HCT116 (cell line): ENCODE data around the gene LAMTOR5. TPM values are rescaled to one million over a fixed set of nuclear protein-coding genes. Genes with fewer than 3 reads are reported as not detected.

ENCODE experiments used
- ATAC-seq: fragments of 200-7000 bp; cut with Tn5 transposase; 2 replicates; pipeline ENCODE4 v1.9.1; 2020; ENCODE audit warnings: mild to moderate bottlenecking, moderate library complexity
- BruUV-seq: library from RNA; stranded (reverse); fragments of 400-500 nt; replicated peaks from 2 replicates; lab custom pipeline; 2021; lab: Mats Ljungman, UMichigan
- CTCF ChIA-PET: fragments of 300-600 bp; sonication (Branson Sonifier 250); formaldehyde crosslinking; loops from one replicate; lab custom pipeline; 2021; ENCODE audit warnings: antibody characterized with exemption; lab: Charles Lee
- POLR2A ChIA-PET: fragments of 300-600, 350-600 bp; sonication (Branson Sonifier 250); formaldehyde crosslinking; loops from one replicate; lab custom pipeline; 2021; ENCODE audit warnings: antibody characterized with exemption; lab: Charles Lee
- RAD21 ChIA-PET, 2 experiments: fragments of 300-600 bp; sonication (Branson Sonifier 250); formaldehyde crosslinking; loops; one replicate each; lab custom pipeline; 2023; ENCODE audit warnings: low total read pairs in 2 of 2; ENCODE audit not compliant: uncharacterized antibody in 2 of 2, unreplicated experiment in 2 of 2, low non-redundant PET in 1 of 2; lab: Charles Lee
- DNase-seq: peaks from one replicate; pipeline ENCODE4 v3.0.0-alpha.2; 2010; ENCODE audit warnings: low read depth, low spot score
- H2AFZ ChIP-seq: fragments of 200-600 bp; shearing (Covaris generic), sonication (generic); 2 replicates; pipeline ENCODE4 v1.6.1; 2017; ENCODE audit warnings: low read depth, mixed run types, mixed read lengths, antibody characterized with exemption, low read length; ENCODE audit not compliant: poor library complexity, severe bottlenecking
- H3K27ac ChIP-seq: 2 replicates; pipeline ENCODE4 v1.5.1; 2012; ENCODE audit warnings: low read depth, low read length
- H3K27me3 ChIP-seq: fragments of 200-600 bp; sonication (generic); 2 replicates; pipeline ENCODE4 v1.6.1; 2016; ENCODE audit warnings: mixed run types, low read length, mixed read lengths; ENCODE audit not compliant: insufficient read depth
- H3K36me3 ChIP-seq, 2 experiments: fragments of 200-500 bp in 1 of 2; fragments of 200-600 bp in 1 of 2; sonication (Bioruptor generic) in 1 of 2; sonication (generic) in 1 of 2; 2 replicates each; pipeline versions ENCODE4 v1.5.1 to v1.6.1; 2014 to 2016; ENCODE audit warnings: low read length in 2 of 2, inconsistent platforms in 1 of 2, mixed read lengths in 1 of 2, mixed run types in 1 of 2; ENCODE audit not compliant: insufficient read depth in 2 of 2, control insufficient read depth in 1 of 2
- H3K4me1 ChIP-seq, 2 experiments: fragments of 200-600 bp in 1 of 2; sonication (generic) in 1 of 2; 2 replicates each; pipeline versions ENCODE4 v1.5.1 to v1.6.1; 2012 to 2017; ENCODE audit warnings: low read length in 2 of 2, inconsistent platforms in 1 of 2, mild to moderate bottlenecking in 1 of 2, mixed read lengths in 1 of 2, mixed run types in 1 of 2, moderate library complexity in 1 of 2; ENCODE audit not compliant: insufficient read depth in 2 of 2, control insufficient read depth in 1 of 2
- H3K4me2 ChIP-seq: fragments of 200-600 bp; sonication (generic); 2 replicates; pipeline ENCODE4 v1.6.1; 2017; ENCODE audit warnings: mixed run types, low read length, mixed read lengths
- H3K4me3 ChIP-seq, 2 experiments: fragments of 200-600 bp in 1 of 2; sonication (generic) in 1 of 2; replicated peaks in 1 of 2; 2 replicates each; pipeline ENCODE4 v1.5.1; 2011 to 2016; ENCODE audit warnings: low read length in 2 of 2, control low read depth in 1 of 2, low read depth in 1 of 2, mild to moderate bottlenecking in 1 of 2, mixed read lengths in 1 of 2, mixed run types in 1 of 2
- H3K79me2 ChIP-seq: fragments of 200-600 bp; sonication (generic); 2 replicates; pipeline ENCODE4 v1.6.1; 2017; ENCODE audit warnings: mild to moderate bottlenecking, mixed run types, low read length, moderate library complexity, mixed read lengths; ENCODE audit not compliant: insufficient read depth
- H3K9ac ChIP-seq: fragments of 200-600 bp; sonication (generic); 2 replicates; pipeline ENCODE4 v1.6.1; 2016; ENCODE audit warnings: low read length, mixed read lengths
- H3K9me2 ChIP-seq: fragments of 200-600 bp; sonication (generic), shearing (Covaris generic); 2 replicates; pipeline ENCODE4 v1.6.1; 2017; ENCODE audit warnings: mixed run types, mild to moderate bottlenecking, moderate library complexity; ENCODE audit not compliant: insufficient read depth
- H3K9me3 ChIP-seq, 2 experiments: fragments of 200-500 bp in 1 of 2; fragments of 200-600 bp in 1 of 2; sonication (Bioruptor generic) in 1 of 2; sonication (generic) in 1 of 2; 2 replicates each; pipeline ENCODE4 v1.6.1; 2014 to 2017; ENCODE audit warnings: low read length in 2 of 2, mixed read lengths in 2 of 2, inconsistent platforms in 1 of 2, low read depth in 1 of 2, mild to moderate bottlenecking in 1 of 2, mixed run types in 1 of 2, moderate library complexity in 1 of 2; ENCODE audit not compliant: control insufficient read depth in 1 of 2, insufficient read depth in 1 of 2
- H4K20me1 ChIP-seq: fragments of 200-600 bp; sonication (generic), shearing (Covaris generic); 2 replicates; pipeline ENCODE4 v1.6.1; 2017; ENCODE audit warnings: mixed run types, mild to moderate bottlenecking, moderate library complexity; ENCODE audit not compliant: insufficient read depth
- CTCF ChIP-seq, 3 experiments: fragments of 200-600 bp in 1 of 3; sonication (generic) in 1 of 3; IDR thresholded peaks in 2 of 3; conservative IDR thresholded peaks in 1 of 3; 2 replicates each; pipeline ENCODE4 v1.5.1; 2012 to 2017; ENCODE audit warnings: low read depth in 2 of 3, low read length in 2 of 3, antibody characterized with exemption in 1 of 3, borderline replicate concordance in 1 of 3, control low read depth in 1 of 3, mild to moderate bottlenecking in 1 of 3, mixed read lengths in 1 of 3, mixed run types in 1 of 3, moderate library complexity in 1 of 3; ENCODE audit not compliant: insufficient read depth in 1 of 3
- ELF1 ChIP-seq: IDR thresholded peaks from 2 replicates; pipeline ENCODE4 v1.6.1; 2012; ENCODE audit warnings: low read depth, borderline replicate concordance
- EZH2 ChIP-seq: fragments of 200-600 bp; sonication (generic); IDR thresholded peaks from 2 replicates; pipeline ENCODE4 v1.6.1; 2017; ENCODE audit warnings: antibody characterized with exemption, mixed run types
- EZH2phosphoT487 ChIP-seq: fragments of 200-600 bp; IDR thresholded peaks from 2 replicates; pipeline ENCODE4 v1.6.1; 2018; ENCODE audit warnings: antibody characterized with exemption, borderline replicate concordance
- FOSL1 ChIP-seq: IDR thresholded peaks from 2 replicates; pipeline ENCODE4 v1.6.1; 2012; ENCODE audit warnings: low read depth
- MAX ChIP-seq: IDR thresholded peaks from 2 replicates; pipeline ENCODE4 v1.6.1; 2012
- SRF ChIP-seq: IDR thresholded peaks from 2 replicates; pipeline ENCODE4 v1.6.1; 2012; ENCODE audit warnings: low read depth
- TCF7L2 ChIP-seq: IDR thresholded peaks from 2 replicates; pipeline ENCODE4 v1.7.0; 2011; ENCODE audit warnings: borderline replicate concordance, inconsistent platforms; ENCODE audit not compliant: insufficient read depth, insufficient read length; ENCODE audit errors: extremely low read depth
- YY1 ChIP-seq: IDR thresholded peaks from 2 replicates; pipeline ENCODE4 v1.6.1; 2011; ENCODE audit warnings: low read length, low read depth, moderate library complexity, mild to moderate bottlenecking; ENCODE audit not compliant: insufficient replicate concordance; ENCODE audit errors: extremely low read depth
- ZFX ChIP-seq: fragments of 450-650 bp; IDR thresholded peaks from 2 replicates; pipeline ENCODE4 v1.6.1; 2017
- intact Hi-C: fragments of 100-400 bp; cut with micrococcal nuclease; formaldehyde crosslinking; loops from 2 replicates; pipeline ENCODE4 v1.10.0; 2022
- total RNA-seq: library from RNA; stranded (reverse); gene quantifications from one replicate; pipeline ENCODE4 v1.2.1, GENCODE V29; 2021; ENCODE audit not compliant: unreplicated experiment
- TF ChIP-seq, protein P1 (sequence below): IDR thresholded peaks from 2 replicates; pipeline ENCODE4 v1.6.1; 2011; ENCODE audit warnings: mild to moderate bottlenecking, low read length, moderate library complexity; ENCODE audit not compliant: insufficient replicate concordance; ENCODE audit errors: extremely low read depth

The LAMTOR5 gene
- total RNA-seq, 1 experiment from 2014 or later, result 137 TPM

DNA sequence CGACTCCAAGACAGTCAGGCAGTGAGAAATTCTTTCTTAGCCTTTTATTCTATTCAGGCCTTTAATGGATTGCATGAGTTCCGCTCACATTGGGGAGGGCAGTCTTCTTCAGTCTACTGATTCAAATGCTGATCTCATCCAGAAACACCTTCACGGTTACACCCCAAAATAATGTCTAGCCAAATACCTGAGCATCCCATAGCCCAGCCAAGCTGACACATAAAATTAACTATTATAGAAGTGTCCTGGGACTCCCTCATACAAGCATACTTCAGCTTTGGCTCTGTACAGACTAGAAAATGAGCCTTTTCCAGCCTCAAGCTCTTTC, 13.0 kb downstream of the LAMTOR5 start:
- RAD21 ChIA-PET, result no interaction called here
- intact Hi-C loops, result no loop called here
- POLR2A ChIA-PET, result no interaction called here
- 0 out of 4 replicates have a peak, but pooled peaks cover 0 to 3% of the 10 kb centered on the region in 2 experiments for H3K36me3 ChIP-seq
- no peak overlapping the region for H3K4me2 ChIP-seq
- TF ChIP-seq YY1, result no peak
- no peak for TF ChIP-seq TCF7L2
- no peak for TF ChIP-seq ELF1
- no peak for TF ChIP-seq EZH2
- TF ChIP-seq, protein P1, sequence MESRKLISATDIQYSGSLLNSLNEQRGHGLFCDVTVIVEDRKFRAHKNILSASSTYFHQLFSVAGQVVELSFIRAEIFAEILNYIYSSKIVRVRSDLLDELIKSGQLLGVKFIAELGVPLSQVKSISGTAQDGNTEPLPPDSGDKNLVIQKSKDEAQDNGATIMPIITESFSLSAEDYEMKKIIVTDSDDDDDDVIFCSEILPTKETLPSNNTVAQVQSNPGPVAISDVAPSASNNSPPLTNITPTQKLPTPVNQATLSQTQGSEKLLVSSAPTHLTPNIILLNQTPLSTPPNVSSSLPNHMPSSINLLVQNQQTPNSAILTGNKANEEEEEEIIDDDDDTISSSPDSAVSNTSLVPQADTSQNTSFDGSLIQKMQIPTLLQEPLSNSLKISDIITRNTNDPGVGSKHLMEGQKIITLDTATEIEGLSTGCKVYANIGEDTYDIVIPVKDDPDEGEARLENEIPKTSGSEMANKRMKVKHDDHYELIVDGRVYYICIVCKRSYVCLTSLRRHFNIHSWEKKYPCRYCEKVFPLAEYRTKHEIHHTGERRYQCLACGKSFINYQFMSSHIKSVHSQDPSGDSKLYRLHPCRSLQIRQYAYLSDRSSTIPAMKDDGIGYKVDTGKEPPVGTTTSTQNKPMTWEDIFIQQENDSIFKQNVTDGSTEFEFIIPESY, result no peak
- TF ChIP-seq EZH2phosphoT487, result no peak
- TF ChIP-seq ZFX, result no peak
- TF ChIP-seq FOSL1, result no peak
- no peak for TF ChIP-seq CTCF (IDR thresholded peaks at IDR 0.05 in 2 of 3, conservative IDR thresholded peaks at IDR 0.05 in 1 of 3; ENCODE audit: borderline replicate concordance in 1 of 3, insufficient read depth in 1 of 3, low read depth in 2 of 3, low read length in 2 of 3)
- TF ChIP-seq SRF, result no peak
- no peak for TF ChIP-seq MAX
- CTCF ChIA-PET, result no interaction called here
- H3K27me3 ChIP-seq, result no peaks in the 10 kb centered on the region
- ATAC-seq (no peak), DNase-seq (no peak)
- H3K27ac ChIP-seq, result no peak overlapping the region
- no TSS peak for BruUV-seq
- no peaks in the 10 kb centered on the region for H3K9me2 ChIP-seq
- H4K20me1 ChIP-seq, result no peaks in the 10 kb centered on the region
- H3K4me1 ChIP-seq, result peaks cover 0 to 12% of the 10 kb centered on the region in 2 experiments; a peak in 2 of 4 replicates
- no peak overlapping the region for H3K9ac ChIP-seq
- no peak overlapping the region for H2AFZ ChIP-seq
- no peaks in the 10 kb centered on the region for H3K79me2 ChIP-seq
- no peaks in the 10 kb centered on the region for H3K9me3 ChIP-seq
- no peak overlapping the region for H3K4me3 ChIP-seq
